Stomach (tissue), 4 donors: ENCODE results near the gene FGF12.

Experiments used
- CTCF ChIP-seq, 7 experiments: fragments of 450-650 bp in 4 of 7; fragments of 200-600 bp in 3 of 7; sonication (generic) in 3 of 7; IDR thresholded peaks; one replicate each; pipeline ENCODE4 v1.5.1; 2016 to 2019; ENCODE audit warnings: antibody characterized with exemption in 7 of 7, control low read depth in 2 of 7, mild to moderate bottlenecking in 1 of 7
- EP300 ChIP-seq: sonication (generic); formaldehyde crosslinking; IDR thresholded peaks from one replicate; pipeline ENCODE4 v1.6.1; 2017; ENCODE audit warnings: antibody characterized with exemption

- TF ChIP-seq CTCF (IDR thresholded peaks at IDR 0.05) (no peak), EP300 (no peak)
Observed at GRCh38 chr3:192091831-192092230, 635.5 kb downstream of the FGF12 start.
